ENCODE data around the gene HEPACAM2.

The HEPACAM2 gene

DNA sequence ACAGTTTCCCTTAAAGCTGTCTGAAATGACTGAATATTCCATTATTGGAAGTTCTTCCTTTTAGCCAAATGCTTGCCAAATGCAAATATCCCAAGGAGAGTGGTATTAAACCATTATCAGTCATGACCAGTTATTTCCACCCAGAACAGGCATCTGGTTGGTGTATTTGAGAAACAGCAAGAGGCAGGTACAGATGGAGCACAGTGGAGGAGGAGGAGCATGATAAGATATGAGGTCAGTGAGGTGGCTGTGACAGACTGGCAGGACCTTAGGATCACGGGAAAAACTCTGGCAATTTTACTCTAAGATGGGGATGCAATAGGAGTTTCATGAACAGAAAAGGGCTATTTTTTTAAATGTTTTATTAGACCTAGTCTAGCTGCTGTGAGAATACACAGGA, 6.4 kb downstream of the HEPACAM2 start:
- Histone ChIP-seq H3K9me3 (no peaks in the 10 kb centered on the region), H3K4me1 (no peaks in the 10 kb centered on the region), H3K4me3 (no peak overlapping the region), H3K27me3 (no peaks in the 10 kb centered on the region), H3K36me3 (no peaks in the 10 kb centered on the region), H3K27ac (no peak overlapping the region)
- TF ChIP-seq, protein P1, sequence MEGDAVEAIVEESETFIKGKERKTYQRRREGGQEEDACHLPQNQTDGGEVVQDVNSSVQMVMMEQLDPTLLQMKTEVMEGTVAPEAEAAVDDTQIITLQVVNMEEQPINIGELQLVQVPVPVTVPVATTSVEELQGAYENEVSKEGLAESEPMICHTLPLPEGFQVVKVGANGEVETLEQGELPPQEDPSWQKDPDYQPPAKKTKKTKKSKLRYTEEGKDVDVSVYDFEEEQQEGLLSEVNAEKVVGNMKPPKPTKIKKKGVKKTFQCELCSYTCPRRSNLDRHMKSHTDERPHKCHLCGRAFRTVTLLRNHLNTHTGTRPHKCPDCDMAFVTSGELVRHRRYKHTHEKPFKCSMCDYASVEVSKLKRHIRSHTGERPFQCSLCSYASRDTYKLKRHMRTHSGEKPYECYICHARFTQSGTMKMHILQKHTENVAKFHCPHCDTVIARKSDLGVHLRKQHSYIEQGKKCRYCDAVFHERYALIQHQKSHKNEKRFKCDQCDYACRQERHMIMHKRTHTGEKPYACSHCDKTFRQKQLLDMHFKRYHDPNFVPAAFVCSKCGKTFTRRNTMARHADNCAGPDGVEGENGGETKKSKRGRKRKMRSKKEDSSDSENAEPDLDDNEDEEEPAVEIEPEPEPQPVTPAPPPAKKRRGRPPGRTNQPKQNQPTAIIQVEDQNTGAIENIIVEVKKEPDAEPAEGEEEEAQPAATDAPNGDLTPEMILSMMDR (IDR thresholded peaks at IDR 0.05), result no peak
- no peak for DNase-seq
- intact Hi-C loops (cut with DNase I; ENCODE audit: low total_unique reads), result no loop called here

DNA sequence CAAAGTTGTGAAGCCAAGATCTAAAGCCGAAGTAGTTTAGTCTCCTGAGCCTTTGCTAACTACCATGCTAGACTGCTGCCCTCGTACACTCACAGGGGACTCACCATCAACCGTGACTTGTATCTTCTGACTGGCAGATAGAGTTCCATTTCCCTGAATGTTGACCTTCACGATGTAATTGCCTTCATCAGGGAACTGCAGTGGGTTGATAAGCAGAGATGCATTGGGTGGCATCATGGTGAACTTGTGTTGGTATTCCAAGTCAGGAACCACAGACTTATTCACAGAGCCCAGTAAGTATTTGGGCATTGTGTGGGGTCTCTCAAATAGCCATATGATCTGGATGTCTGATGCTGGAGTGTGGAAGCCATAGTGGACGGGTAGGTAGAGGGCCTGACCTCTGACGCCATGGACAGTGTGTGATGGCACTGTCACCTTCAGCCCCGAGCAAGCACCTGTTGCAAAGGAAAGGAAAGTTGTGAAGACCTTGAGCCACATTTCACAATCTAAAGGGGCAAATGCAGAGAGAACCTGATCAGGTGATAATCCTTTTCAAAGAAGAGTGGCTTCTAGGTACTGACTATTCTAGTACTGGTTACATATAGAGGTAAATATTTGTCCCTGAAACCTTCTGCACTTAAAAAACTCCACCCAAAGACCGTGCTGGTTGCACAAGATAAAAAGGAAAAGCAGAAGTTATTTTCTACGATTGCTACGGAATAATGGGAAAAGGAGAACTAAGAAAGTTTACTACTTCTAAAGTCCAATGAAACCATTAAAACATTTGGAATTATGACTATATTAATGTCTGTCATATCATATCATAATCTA, 7.1 kb downstream of the HEPACAM2 start:
- intact Hi-C loops (cut with DNase I; ENCODE audit: low total_unique reads), result no loop called here
- DNase-seq, result no peak
- no peak overlapping the region for H3K4me3 ChIP-seq
- TF ChIP-seq, protein P1 (IDR thresholded peaks at IDR 0.05), result no peak
- H3K27ac ChIP-seq, result no peak overlapping the region
- H3K36me3 ChIP-seq, result no peaks in the 10 kb centered on the region
- no peaks in the 10 kb centered on the region for H3K9me3 ChIP-seq
- H3K27me3 ChIP-seq, result no peaks in the 10 kb centered on the region
- H3K4me1 ChIP-seq, result no peaks in the 10 kb centered on the region

DNA sequence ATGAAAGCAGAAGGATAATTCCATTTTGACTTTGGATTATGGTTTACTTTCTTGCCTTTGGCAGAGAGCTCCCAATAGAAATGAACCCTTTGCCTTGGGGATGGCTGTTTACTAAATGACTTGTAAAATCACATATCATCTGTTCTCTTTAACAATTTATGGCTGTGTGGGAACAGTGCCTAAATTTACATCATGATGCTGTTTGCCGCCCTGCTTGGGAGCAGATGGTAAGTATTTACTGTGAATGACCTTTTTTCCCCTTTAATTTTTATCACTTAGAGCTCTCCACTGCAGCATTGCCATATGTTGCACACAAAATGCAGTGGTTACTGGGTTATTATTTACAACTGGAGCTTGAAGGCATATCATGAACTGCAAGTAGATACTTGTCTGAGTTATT, 13.4 kb downstream of the HEPACAM2 start:
- no peaks in the 10 kb centered on the region for H3K9me3 ChIP-seq
- TF ChIP-seq, protein P1 (IDR thresholded peaks at IDR 0.05), result no peak
- no peaks in the 10 kb centered on the region for H3K36me3 ChIP-seq
- no peaks in the 10 kb centered on the region for H3K4me1 ChIP-seq
- intact Hi-C loops (cut with DNase I; ENCODE audit: low total_unique reads), result no loop called here
- DNase-seq, result no peak
- no peaks in the 10 kb centered on the region for H3K27me3 ChIP-seq
- no peak overlapping the region for H3K27ac ChIP-seq
- no peak overlapping the region for H3K4me3 ChIP-seq

DNA sequence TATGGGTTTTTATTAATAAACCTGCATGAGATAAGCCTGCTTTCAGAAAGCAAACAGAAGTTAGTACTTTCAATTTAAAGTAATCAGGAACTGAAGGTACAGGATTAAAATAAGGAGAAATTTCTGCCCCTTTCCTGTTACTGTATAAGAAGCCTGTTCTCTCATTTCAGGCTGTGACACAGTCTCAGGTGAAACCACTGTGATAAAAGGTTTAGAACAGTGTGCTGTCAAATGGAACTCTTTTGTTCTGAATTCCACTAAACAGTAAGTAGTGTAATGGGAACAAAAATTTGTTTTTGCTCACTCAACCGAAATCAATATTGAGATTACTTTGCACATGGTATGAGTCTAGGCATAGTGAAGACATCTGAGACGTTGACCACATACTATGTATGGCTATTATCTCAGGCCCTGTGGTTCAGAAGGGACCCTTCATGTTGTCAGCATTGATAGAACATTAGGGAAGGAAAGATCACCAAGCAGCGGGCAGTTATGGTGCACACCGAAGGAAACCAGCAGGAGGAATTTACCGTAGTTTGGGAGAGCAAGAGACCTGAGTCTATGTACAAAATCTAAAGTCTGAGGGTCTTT, 14.9 kb downstream of the HEPACAM2 start:
- TF ChIP-seq, protein P1 (IDR thresholded peaks at IDR 0.05), result no peak
- Histone ChIP-seq H3K4me1 (no peaks in the 10 kb centered on the region), H3K27ac (no peak overlapping the region), H3K36me3 (no peaks in the 10 kb centered on the region), H3K9me3 (no peaks in the 10 kb centered on the region), H3K27me3 (no peaks in the 10 kb centered on the region), H3K4me3 (no peak overlapping the region)
- DNase-seq, result no peak
- intact Hi-C loops (cut with DNase I; ENCODE audit: low total_unique reads), result no loop called here

DNA sequence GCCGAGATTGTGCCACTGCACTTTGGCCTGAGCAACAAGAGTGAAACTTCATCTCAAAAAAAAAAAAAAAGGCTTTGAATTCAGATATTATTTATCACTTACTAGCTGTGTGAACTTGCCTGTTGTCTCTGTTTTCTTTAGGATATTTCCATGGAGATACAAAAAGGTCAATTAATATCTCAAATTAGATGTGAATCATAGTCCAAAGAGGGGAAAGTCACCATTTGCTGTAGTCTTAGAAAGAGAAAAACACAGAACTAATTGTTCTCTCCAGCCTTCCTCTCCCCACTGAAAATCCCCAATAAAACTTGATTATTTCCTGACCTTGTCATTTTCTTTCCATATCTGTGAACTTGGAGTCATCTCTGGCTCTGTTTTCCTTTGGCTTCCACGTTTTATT, 21.2 kb downstream of the HEPACAM2 start:
- DNase-seq, result no peak
- TF ChIP-seq, protein P1 (IDR thresholded peaks at IDR 0.05), result no peak
- no peak overlapping the region for H3K4me3 ChIP-seq
- intact Hi-C loops (cut with DNase I; ENCODE audit: low total_unique reads), result no loop called here
- no peaks in the 10 kb centered on the region for H3K27me3 ChIP-seq
- no peaks in the 10 kb centered on the region for H3K4me1 ChIP-seq
- H3K36me3 ChIP-seq, result no peaks in the 10 kb centered on the region
- H3K27ac ChIP-seq, result no peak overlapping the region
- H3K9me3 ChIP-seq, result no peaks in the 10 kb centered on the region
